ENCODE results near the gene ZNF808. TPM values are rescaled to one million over a fixed set of nuclear protein-coding genes. Genes with fewer than 3 reads are reported as not detected.
"Not testable (repeated sequence)": the region's sequence is repeated elsewhere in the genome, so short reads cannot be mapped to it uniquely, and the experiment has no call there.

ZNF808 gene
- total RNA-seq, 2 donors from 2014 or later, result 26.3 to 34.9 TPM

DNA sequence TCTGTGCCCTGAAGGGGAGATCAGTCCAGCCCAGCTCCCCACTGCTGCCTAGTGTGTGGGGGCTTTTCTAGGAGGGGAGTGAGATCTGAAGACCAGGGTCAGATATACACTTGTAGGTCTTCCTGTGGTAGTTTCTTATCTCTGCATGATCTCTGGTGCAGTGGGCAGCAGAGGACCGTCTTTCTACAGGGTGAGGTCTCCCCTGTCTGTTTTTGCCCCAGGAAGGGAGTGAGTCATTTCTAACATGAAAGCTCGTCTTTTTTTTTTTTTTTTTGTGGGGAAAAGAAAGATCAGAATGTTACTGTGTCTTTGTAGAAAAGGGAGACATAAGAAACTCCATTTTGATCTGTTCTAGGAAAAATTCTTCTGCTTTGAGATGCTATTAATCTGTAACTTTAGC, 8.8 kb upstream of the ZNF808 start:
- H3K9me3 Mint-ChIP-seq, result peaks cover 9 to 22% of the 10 kb centered on the region in 2 donors
- ATAC-seq (replicated peaks in 1 of 2), result peak; percentile 22 to 23
- H3K27me3 Mint-ChIP-seq (ENCODE audit: low read depth), result no peaks in the 10 kb centered on the region
- H3K4me3 Mint-ChIP-seq, result no peak overlapping the region
- no peak overlapping the region for H3K27ac Mint-ChIP-seq
- DNase-seq, result no peak
- peaks cover 19 to 23% of the 10 kb centered on the region in 2 donors for H3K36me3 Mint-ChIP-seq (ENCODE audit: insufficient read depth in 2 of 2)
- peaks cover 7% of the 10 kb centered on the region for H3K4me1 Mint-ChIP-seq (ENCODE audit: low read depth)

DNA sequence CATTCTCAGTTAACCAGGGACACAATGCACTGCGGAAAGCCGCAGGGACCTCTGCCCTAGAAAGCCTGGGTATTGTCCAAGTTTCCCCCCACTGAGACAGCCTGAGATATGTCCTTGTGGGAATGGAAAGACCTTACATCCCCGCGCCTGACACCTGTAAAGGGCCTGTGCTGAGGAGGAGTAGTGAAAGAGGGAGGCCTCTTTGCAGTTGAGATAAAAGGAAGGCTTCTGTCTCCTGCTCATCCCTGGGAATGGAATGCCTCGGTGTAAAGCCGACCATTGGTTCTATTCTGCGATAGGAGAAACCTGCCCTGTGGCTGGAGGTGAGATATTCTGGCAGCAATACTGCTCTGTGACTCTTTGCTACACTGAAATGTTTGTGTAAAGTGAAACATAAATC, 8.3 kb upstream of the ZNF808 start:
- not testable (repeated sequence) for ATAC-seq (replicated peaks in 1 of 2); H3K4me1 Mint-ChIP-seq (ENCODE audit: low read depth); DNase-seq; H3K27ac Mint-ChIP-seq; H3K27me3 Mint-ChIP-seq (ENCODE audit: low read depth); H3K4me3 Mint-ChIP-seq
- Mint-ChIP-seq H3K9me3 (peaks cover 9 to 20% of the 10 kb centered on the region in 2 donors), H3K36me3 (ENCODE audit: insufficient read depth in 2 of 2) (peaks cover 17 to 24% of the 10 kb centered on the region in 2 donors)

DNA sequence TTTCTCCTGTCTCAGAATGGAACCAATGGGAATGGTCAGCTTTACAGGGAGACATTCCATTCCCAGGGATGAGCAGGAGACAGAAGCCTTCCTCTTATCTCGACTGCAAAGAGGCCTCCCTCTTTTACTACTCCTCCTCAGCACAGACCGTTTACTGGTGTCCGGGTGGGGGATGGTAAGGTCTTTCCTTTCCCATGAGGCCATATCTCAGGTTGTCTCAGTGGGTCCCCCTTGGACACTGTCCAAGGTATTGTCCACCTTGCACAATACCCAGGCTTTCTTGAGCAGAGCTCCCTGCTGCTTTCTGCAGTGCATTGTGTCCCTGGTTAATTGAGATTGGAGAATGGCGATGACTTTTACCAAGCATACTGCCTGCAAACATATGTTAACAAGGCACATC, 7.5 kb upstream of the ZNF808 start:
- H3K36me3 Mint-ChIP-seq (ENCODE audit: insufficient read depth in 2 of 2), result peaks cover 15 to 22% of the 10 kb centered on the region in 2 donors
- H3K27me3 Mint-ChIP-seq (ENCODE audit: low read depth), result no peaks in the 10 kb centered on the region
- H3K4me3 Mint-ChIP-seq, result no peak overlapping the region
- no peak overlapping the region for H3K27ac Mint-ChIP-seq
- DNase-seq (no peak), ATAC-seq (replicated peaks in 1 of 2) (no peak)
- peaks cover 7% of the 10 kb centered on the region for H3K4me1 Mint-ChIP-seq (ENCODE audit: low read depth)
- H3K9me3 Mint-ChIP-seq, result peaks cover 9 to 20% of the 10 kb centered on the region in 2 donors

DNA sequence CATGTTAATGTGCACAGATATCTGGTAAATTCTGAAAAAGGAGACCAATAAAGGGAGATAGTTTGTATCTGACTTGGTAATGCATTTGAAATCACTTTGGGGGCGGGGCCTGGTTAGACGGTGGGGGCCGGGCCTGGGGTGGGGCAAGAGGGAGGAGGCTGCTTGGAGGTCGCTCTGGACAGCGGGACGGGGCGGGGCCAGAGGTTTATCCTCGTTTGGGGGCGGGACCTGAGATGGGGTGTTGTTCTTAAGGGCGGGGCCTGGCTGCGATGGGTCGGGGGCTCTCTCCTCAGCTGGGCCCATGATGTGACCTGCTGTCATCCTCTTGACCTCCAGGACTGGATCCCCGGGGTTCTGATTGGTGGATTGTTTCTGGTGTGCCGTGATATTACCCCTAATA, 4.9 kb upstream of the ZNF808 start:
- no peak for DNase-seq
- ATAC-seq (replicated peaks in 1 of 2), result no peak
- H3K9me3 Mint-ChIP-seq, result peaks cover 4 to 18% of the 10 kb centered on the region in 2 donors

DNA sequence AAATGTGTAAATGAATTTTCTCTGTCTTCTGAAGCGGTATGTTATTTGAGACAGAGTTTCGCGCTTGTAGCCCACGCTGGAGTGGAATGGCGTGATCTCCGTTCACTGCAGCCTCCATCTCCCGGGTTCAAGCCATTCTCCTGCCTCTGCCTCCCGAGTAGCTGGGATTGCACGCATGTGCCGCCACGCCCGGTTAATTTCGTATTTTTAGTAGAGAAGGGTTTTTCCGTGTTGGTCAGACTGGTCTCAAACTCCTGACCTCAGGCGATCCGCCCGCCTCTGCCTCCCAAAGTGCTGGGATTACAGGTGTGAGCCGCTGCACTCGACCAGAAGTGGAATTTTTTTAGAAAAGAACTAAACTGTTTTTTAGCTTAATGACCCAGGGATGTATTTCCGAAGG, 3.4 kb upstream of the ZNF808 start:
- ATAC-seq (replicated peaks in 1 of 2) (no peak), DNase-seq (no peak)
- no peak overlapping the region for H3K4me3 Mint-ChIP-seq
- no peak overlapping the region for H3K27ac Mint-ChIP-seq
- H3K36me3 Mint-ChIP-seq (ENCODE audit: insufficient read depth in 2 of 2), result peaks cover 14 to 23% of the 10 kb centered on the region in 2 donors
- H3K9me3 Mint-ChIP-seq, result peaks cover 2 to 14% of the 10 kb centered on the region in 2 donors
- no peaks in the 10 kb centered on the region for H3K27me3 Mint-ChIP-seq (ENCODE audit: low read depth)
- peaks cover 11% of the 10 kb centered on the region for H3K4me1 Mint-ChIP-seq (ENCODE audit: low read depth)

More for the DNA sequence above, 4.9 kb upstream of the ZNF808 start:
- H3K36me3 Mint-ChIP-seq (ENCODE audit: insufficient read depth in 2 of 2), result peaks cover 9 to 13% of the 10 kb centered on the region in 2 donors
- H3K4me3 Mint-ChIP-seq, result no peak overlapping the region
- peaks cover 7% of the 10 kb centered on the region for H3K4me1 Mint-ChIP-seq (ENCODE audit: low read depth)
- H3K27me3 Mint-ChIP-seq (ENCODE audit: low read depth), result no peaks in the 10 kb centered on the region
- no peak overlapping the region for H3K27ac Mint-ChIP-seq

DNA sequence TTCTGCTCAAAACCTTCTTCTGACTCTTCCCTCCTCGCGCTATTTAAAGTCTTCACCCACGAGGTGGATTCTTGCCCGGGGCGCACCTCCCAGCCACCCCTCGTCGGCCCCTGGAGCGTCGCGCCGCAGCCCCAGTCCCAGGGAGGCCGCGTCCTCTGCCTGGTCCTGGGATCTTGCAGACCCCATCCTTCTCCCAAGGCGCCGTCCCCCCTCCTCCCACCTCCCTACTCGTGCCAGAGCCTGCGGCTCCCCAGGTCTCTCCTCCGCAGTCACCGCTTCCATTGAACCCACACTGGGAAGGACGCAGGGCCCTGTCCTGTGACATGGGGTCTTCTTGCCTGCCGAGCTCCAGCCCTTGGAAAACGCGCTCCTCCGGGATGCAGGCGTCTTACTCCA, 486 bp downstream of the ZNF808 start:
- Mint-ChIP-seq H3K27ac (peak overlapping the region; percentile 94), H3K4me1 (ENCODE audit: low read depth) (peaks cover 14% of the 10 kb centered on the region), H3K9me3 (peaks cover 0 to 7% of the 10 kb centered on the region in 2 donors), H3K27me3 (ENCODE audit: low read depth) (no peaks in the 10 kb centered on the region), H3K4me3 (peak overlapping the region; percentile 88 to 98), H3K36me3 (ENCODE audit: insufficient read depth in 2 of 2) (peaks cover 9 to 22% of the 10 kb centered on the region in 2 donors)
- DNase-seq (peak in 1 of 2 donors; percentile 8), ATAC-seq (replicated peaks in 1 of 2) (peak; percentile 1 to 12)

DNA sequence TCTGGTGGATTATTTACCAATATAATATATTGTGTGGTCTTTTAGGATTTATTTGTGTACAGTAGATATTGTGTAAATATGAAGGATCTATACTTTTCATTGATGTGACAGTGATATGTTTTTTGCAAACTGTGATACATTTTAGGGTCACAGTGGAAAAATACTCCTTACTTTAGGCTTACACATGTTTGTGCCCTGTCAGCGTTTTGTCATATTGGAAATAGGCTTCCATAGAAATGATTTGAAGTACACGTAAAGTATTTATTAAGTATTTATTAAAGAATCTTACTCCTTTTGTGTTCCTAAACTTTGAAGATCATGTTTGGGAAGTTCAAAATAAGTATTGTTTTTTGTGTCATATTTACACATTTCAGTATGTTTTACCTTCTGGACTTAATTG, 5.0 kb downstream of the ZNF808 start:
- H3K4me3 Mint-ChIP-seq, result no peak overlapping the region
- ATAC-seq (replicated peaks in 1 of 2) (no peak), DNase-seq (no peak)
- H3K36me3 Mint-ChIP-seq (ENCODE audit: insufficient read depth in 2 of 2), result peaks cover 14 to 34% of the 10 kb centered on the region in 2 donors
- H3K27ac Mint-ChIP-seq, result peak overlapping the region; percentile 68
- peaks cover 38% of the 10 kb centered on the region for H3K4me1 Mint-ChIP-seq (ENCODE audit: low read depth)
- no peaks in the 10 kb centered on the region for H3K9me3 Mint-ChIP-seq
- no peaks in the 10 kb centered on the region for H3K27me3 Mint-ChIP-seq (ENCODE audit: low read depth)

DNA sequence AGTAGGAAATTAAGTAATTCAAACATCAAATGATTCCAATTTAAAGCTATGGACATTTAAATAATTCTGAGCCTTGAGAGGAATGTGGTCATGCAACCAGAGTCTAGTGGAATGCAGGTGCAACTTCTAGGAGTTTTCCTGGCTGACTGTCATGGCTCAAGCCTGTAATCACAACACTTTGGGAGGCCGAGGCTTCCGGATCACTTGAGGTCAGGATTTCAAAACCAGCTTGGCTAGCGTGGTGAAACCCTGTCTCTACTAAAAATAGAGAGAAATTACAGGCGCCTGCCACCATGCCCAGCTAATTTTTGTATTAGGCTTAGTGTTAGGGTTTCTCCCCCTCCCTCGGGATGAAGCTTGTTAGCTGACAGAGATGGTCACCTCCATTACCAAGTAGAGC, 6.4 kb downstream of the ZNF808 start:
- Mint-ChIP-seq H3K27me3 (ENCODE audit: low read depth) (no peaks in the 10 kb centered on the region), H3K27ac (no peak overlapping the region), H3K36me3 (ENCODE audit: insufficient read depth in 2 of 2) (peaks cover 12 to 31% of the 10 kb centered on the region in 2 donors), H3K4me3 (peak overlapping the region in 1 of 2 donors; percentile 94), H3K9me3 (peaks cover 0 to 4% of the 10 kb centered on the region in 2 donors), H3K4me1 (ENCODE audit: low read depth) (peaks cover 29% of the 10 kb centered on the region)
- ATAC-seq (replicated peaks in 1 of 2), result no peak
- DNase-seq, result no peak

DNA sequence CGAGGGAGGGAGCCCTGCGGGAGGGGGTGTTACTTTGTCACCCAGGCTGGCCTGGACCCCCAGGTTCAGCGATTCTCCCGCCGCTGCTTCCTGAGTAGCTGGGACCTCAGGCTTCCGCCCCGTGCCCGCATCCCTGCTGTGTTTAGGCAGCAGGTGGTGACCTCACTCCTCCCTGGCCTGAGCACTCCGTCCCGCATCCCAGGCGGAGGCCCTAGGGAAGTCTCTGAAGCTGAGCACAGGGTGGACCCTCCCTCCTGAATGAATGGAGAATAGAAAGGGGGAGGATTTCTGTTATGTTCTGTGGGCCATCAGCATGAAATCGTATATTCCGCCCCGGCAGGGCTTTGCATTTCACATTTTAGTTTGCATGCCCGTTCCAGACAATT, 7.9 kb downstream of the ZNF808 start:
- ATAC-seq (replicated peaks in 1 of 2) (peak; percentile 1 to 6), DNase-seq (peak; percentile 13 to 21)
- H3K27me3 Mint-ChIP-seq (ENCODE audit: low read depth); H3K27ac Mint-ChIP-seq; H3K9me3 Mint-ChIP-seq: not testable (repeated sequence)
- peaks cover 24% of the 10 kb centered on the region for H3K4me1 Mint-ChIP-seq (ENCODE audit: low read depth)
- H3K4me3 Mint-ChIP-seq, result peak overlapping the region; percentile 93 to 94
- H3K36me3 Mint-ChIP-seq (ENCODE audit: insufficient read depth in 2 of 2), result peaks cover 12 to 37% of the 10 kb centered on the region in 2 donors

DNA sequence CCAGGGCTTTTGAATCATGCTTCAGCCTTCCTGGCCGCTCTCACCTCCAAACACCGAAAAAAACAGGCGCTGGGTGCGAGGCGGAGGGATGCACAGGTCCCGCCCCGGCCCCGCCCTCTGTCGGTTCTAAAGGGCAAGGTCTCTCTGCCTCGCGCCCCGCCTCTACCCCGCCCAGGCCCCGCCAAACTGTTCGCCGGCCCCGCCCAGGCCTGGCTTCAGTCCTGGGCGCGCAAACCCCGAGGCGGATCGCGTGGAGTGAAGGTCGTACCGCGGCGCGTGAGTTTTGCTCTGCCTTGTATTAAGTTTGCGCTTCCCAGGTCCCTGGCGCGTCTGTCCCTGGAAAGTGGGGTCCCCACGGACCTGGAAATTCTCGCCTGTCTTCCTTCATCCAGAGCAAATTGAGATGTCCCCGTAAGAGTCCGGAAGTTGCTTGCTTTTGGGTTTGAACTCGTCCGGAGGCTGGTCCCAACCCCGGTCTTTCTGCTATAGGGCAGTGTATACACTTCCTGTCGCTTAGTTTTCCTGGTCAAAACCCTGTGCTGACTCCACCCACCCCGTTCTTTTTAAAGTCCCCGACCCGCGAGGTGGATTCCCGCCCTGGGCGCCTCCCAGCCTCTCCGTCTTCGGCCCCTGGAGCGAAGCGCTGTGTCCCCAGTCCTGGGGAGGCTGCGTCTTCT, 8.4 kb downstream of the ZNF808 start:
- peak overlapping the region; percentile 80 for H3K27ac Mint-ChIP-seq
- H3K27me3 Mint-ChIP-seq (ENCODE audit: low read depth), result no peaks in the 10 kb centered on the region
- peaks cover 0 to 4% of the 10 kb centered on the region in 2 donors for H3K9me3 Mint-ChIP-seq
- H3K4me1 Mint-ChIP-seq (ENCODE audit: low read depth), result peaks cover 24% of the 10 kb centered on the region
- DNase-seq (peak; percentile 91 to 92), ATAC-seq (replicated peaks in 1 of 2) (peak; percentile 94 to 96)
- peak overlapping the region; percentile 93 to 94 for H3K4me3 Mint-ChIP-seq
- H3K36me3 Mint-ChIP-seq (ENCODE audit: insufficient read depth in 2 of 2), result peaks cover 16 to 40% of the 10 kb centered on the region in 2 donors

DNA sequence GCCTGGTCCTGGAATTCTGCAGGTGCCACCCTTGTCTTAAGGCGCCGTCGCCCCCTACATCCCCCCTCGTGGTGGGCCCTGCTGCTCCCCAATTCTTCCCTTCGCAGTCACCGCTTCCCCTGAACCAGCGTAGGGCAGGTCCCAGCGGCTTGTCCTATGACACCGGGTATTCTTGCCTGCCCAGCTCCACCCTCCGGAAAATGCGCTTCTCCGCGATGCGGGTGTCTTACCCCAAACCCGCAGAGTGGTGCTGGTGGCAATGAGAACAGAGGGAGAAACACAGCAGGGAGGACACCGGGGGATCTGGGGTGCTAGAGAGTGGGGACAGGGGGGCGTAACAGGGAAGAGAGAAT, 9.0 kb downstream of the ZNF808 start:
- peak overlapping the region; percentile 93 to 94 for H3K4me3 Mint-ChIP-seq

DNA sequence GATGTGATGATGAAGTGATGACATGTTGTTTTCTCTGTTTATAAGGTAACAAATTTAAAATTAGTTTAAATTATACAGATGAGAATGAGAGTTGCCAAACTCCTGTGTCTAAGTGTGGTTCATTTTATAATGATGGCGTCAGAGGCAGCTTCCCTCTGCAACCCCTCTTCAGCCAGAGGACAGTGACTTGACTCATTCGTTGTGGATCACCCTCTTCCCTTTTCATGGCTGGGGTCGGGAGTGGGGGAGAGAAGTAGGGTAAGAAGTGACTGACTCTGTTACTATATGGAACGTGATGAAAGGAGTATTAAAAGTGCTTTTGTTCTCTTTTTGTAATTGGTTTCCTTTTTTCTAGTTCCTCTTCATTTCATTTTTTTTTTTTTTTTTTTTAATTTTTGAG, 11.3 kb downstream of the ZNF808 start:
- H3K27me3 Mint-ChIP-seq (ENCODE audit: low read depth), result not testable (repeated sequence)
- peaks cover 33 to 55% of the 10 kb centered on the region in 2 donors for H3K36me3 Mint-ChIP-seq (ENCODE audit: insufficient read depth in 2 of 2)

More for the DNA sequence above, 9.0 kb downstream of the ZNF808 start:
- peaks cover 24% of the 10 kb centered on the region for H3K4me1 Mint-ChIP-seq (ENCODE audit: low read depth)
- peaks cover 0 to 4% of the 10 kb centered on the region in 2 donors for H3K9me3 Mint-ChIP-seq
- no peaks in the 10 kb centered on the region for H3K27me3 Mint-ChIP-seq (ENCODE audit: low read depth)
- peak overlapping the region; percentile 80 for H3K27ac Mint-ChIP-seq
- DNase-seq (peak; percentile 53 to 65), ATAC-seq (replicated peaks in 1 of 2) (peak; percentile 35 to 58)
- peaks cover 19 to 43% of the 10 kb centered on the region in 2 donors for H3K36me3 Mint-ChIP-seq (ENCODE audit: insufficient read depth in 2 of 2)

DNA sequence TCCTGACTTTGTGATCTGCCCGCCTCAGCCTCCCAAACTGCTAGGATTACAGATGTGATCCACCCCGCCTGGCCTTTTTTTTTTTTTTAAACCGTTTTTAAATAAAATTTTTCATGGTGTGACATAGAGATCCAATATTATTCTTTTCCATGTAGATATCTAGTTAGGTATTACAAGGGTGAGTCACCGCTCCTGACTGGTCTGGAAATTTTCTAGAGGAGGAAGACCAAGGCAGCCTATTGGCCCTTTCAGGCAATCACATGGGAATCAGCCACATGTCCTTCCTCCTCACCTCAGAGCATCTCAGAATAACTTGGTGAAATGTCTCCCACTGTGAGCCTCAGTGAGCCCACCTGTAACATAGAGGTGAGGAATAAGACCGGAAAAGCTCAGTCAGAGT, 13.7 kb downstream of the ZNF808 start:
- peaks cover 40 to 59% of the 10 kb centered on the region in 2 donors for H3K36me3 Mint-ChIP-seq (ENCODE audit: insufficient read depth in 2 of 2)
- H3K27me3 Mint-ChIP-seq (ENCODE audit: low read depth); H3K9me3 Mint-ChIP-seq; H3K27ac Mint-ChIP-seq; H3K4me3 Mint-ChIP-seq; DNase-seq; ATAC-seq (replicated peaks in 1 of 2): not testable (repeated sequence)
- H3K4me1 Mint-ChIP-seq (ENCODE audit: low read depth), result peaks cover 28% of the 10 kb centered on the region

More for the DNA sequence above, 11.3 kb downstream of the ZNF808 start:
- ATAC-seq (replicated peaks in 1 of 2); H3K4me3 Mint-ChIP-seq; H3K9me3 Mint-ChIP-seq; DNase-seq: not testable (repeated sequence)
- Mint-ChIP-seq H3K27ac (peak overlapping the region; percentile 0), H3K4me1 (ENCODE audit: low read depth) (peaks cover 40% of the 10 kb centered on the region)

DNA sequence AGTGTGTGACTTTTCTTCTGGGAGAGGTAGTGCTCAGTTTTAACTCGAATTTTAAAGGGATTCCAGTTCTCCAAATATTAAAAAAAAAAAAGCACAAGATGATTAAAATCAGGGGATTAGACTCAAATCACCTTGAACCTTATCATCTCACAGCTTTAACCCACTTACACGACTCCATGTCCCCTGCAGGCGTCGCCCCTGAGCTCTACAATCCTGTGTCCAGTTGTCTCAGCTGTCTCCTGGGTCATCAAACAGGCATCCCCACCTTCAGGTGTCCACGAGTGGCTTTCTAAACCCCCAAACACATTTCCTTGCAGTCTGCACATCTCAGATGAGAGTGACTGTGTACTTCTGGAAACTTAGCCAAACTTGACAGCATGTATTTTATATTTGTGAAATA, 14.1 kb downstream of the ZNF808 start:
- Mint-ChIP-seq H3K27ac (no peak overlapping the region), H3K27me3 (ENCODE audit: low read depth) (no peaks in the 10 kb centered on the region), H3K4me1 (ENCODE audit: low read depth) (peaks cover 25% of the 10 kb centered on the region), H3K4me3 (no peak overlapping the region), H3K36me3 (ENCODE audit: insufficient read depth in 2 of 2) (peaks cover 37 to 61% of the 10 kb centered on the region in 2 donors), H3K9me3 (peaks cover 0 to 9% of the 10 kb centered on the region in 2 donors)
- DNase-seq (no peak), ATAC-seq (replicated peaks in 1 of 2) (no peak)

All from activated T-cell treated with anti-CD3 and anti-CD28 coated beads, Interleukin-2, amount 50 U/mL, for 72 hours (primary cell).